ENCODE results near the gene MTHFD1L. TPM values are rescaled to one million over a fixed set of nuclear protein-coding genes. Genes with fewer than 3 reads are reported as not detected.
"Not testable (repeated sequence)": the region's sequence is repeated elsewhere in the genome, so short reads cannot be mapped to it uniquely, and the experiment has no call there.

Gene MTHFD1L
- total RNA-seq, 1 donor from 2014 or later, result 107 TPM

GRCh38 chr6:151084275-151084674, 218.8 kb downstream of the MTHFD1L start:
- H3K4me2 ChIP-seq (ENCODE audit: low read length), result no peak overlapping the region
- H4K20me1 ChIP-seq (ENCODE audit: insufficient read depth, low read length), result no peaks in the 10 kb centered on the region
- Mint-ChIP-seq H3K36me3 (ENCODE audit: low read depth, unreplicated experiment) (peaks cover 9% of the 10 kb centered on the region), H3K9me3 (ENCODE audit: unreplicated experiment) (peaks cover 2% of the 10 kb centered on the region), H3K27ac (ENCODE audit: unreplicated experiment) (no peak overlapping the region), H3K27me3 (ENCODE audit: low read depth, unreplicated experiment) (no peaks in the 10 kb centered on the region), H3K4me1 (ENCODE audit: low read depth, unreplicated experiment) (peaks cover 23% of the 10 kb centered on the region), H3K4me3 (ENCODE audit: unreplicated experiment) (no peak overlapping the region)
- H3K27me3 ChIP-seq (ENCODE audit: insufficient read depth, low read length), result no peaks in the 10 kb centered on the region
- TF ChIP-seq CTCF (IDR thresholded peaks at IDR 0.05; ENCODE audit: insufficient read depth, low read depth, low read length) (no peak), EZH2 (IDR thresholded peaks at IDR 0.05; ENCODE audit: insufficient read depth, low read length) (no peak)
- no peak for DNase-seq (ENCODE audit: low read depth)
- no peak for FAIRE-seq
- no peak overlapping the region for H3K27ac ChIP-seq (ENCODE audit: low read depth, low read length)
- H3K36me3 ChIP-seq (ENCODE audit: insufficient read depth, low read length), result no peaks in the 10 kb centered on the region
- H2AFZ ChIP-seq (ENCODE audit: low read depth, low read length), result no peak overlapping the region
- H3K4me3 ChIP-seq (ENCODE audit: insufficient read depth, low read depth, low read length), result no peak overlapping the region
- no peak overlapping the region for H3K9ac ChIP-seq (ENCODE audit: low read length)
- H3K9me3 ChIP-seq (ENCODE audit: insufficient read depth, low read depth, low read length), result no peaks in the 10 kb centered on the region
- H3K4me1 ChIP-seq (ENCODE audit: insufficient read depth, low read length), result peaks cover 15% of the 10 kb centered on the region
- no peaks in the 10 kb centered on the region for H3K79me2 ChIP-seq (ENCODE audit: insufficient read depth, low read length)

DNA sequence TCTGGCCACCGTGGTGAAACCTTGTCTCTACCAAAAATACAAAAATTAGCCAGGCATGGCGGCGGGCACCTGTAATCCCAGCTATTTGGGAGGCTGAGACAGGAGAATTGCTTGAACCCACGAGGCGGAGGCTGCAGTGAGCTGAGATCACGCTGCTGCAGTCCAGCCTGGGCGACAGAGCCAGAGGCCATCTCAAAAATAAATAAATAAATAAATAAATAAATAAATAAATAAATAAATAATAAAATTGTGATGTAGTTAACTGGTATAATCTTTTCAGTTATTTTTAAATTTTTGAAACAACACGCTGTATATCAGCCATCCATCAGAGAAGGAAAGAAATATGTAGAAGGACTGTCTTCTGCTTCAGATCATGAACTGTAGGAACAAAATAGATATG, 221.6 kb downstream of the MTHFD1L start:
- FAIRE-seq; H3K27ac Mint-ChIP-seq (ENCODE audit: unreplicated experiment): not testable (repeated sequence)

DNA sequence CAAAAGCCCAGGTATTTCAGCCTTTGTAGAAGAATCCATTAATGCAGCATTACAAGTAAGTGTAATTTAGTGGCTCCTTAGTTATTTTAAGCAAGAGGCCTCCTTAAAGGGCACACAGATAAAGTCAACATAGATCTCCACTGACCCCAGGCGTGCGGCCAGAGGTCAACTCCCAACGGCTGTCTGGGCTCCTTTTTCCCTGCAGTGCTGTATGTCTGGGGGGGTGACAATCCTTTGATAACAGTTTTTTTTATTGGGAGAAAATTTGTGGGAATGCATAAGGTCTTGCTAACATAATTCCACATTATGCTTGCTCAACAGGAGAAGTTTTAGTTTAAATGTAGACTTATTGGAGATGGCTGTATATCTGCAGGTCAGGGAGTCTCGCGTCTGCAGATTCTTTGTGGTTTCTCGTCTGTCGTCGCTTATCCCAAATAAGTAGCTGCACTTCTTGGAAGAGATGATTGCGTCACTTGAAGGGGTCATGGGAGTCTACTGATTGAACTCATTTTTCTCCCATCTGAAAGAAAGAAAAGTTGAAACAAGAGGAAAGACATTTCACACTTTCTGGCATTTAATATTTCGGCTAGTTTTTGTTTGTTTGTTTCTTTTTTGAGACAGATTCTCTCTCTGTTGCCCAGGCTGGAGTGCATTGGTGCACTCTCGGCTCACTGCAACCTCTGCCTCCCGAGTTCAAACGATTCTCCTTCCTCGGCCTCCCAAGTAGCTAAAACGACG, 222.5 kb downstream of the MTHFD1L start:
- no peak overlapping the region for H3K9ac ChIP-seq (ENCODE audit: low read length)
- no peaks in the 10 kb centered on the region for H3K27me3 ChIP-seq (ENCODE audit: insufficient read depth, low read length)
- FAIRE-seq (no peak), DNase-seq (ENCODE audit: low read depth) (peak; percentile 87)
- Mint-ChIP-seq H3K4me1 (ENCODE audit: low read depth, unreplicated experiment) (peaks cover 12% of the 10 kb centered on the region), H3K9me3 (ENCODE audit: unreplicated experiment) (peaks cover 2% of the 10 kb centered on the region), H3K27me3 (ENCODE audit: low read depth, unreplicated experiment) (no peaks in the 10 kb centered on the region), H3K4me3 (ENCODE audit: unreplicated experiment) (peak overlapping the region; percentile 16), H3K27ac (ENCODE audit: unreplicated experiment) (peak overlapping the region; percentile 83), H3K36me3 (ENCODE audit: low read depth, unreplicated experiment) (peaks cover 13% of the 10 kb centered on the region)
- no peak overlapping the region for H3K4me2 ChIP-seq (ENCODE audit: low read length)
- H2AFZ ChIP-seq (ENCODE audit: low read depth, low read length), result no peak overlapping the region
- H3K27ac ChIP-seq (ENCODE audit: low read depth, low read length), result no peak overlapping the region
- TF ChIP-seq EZH2 (IDR thresholded peaks at IDR 0.05; ENCODE audit: insufficient read depth, low read length), result no peak
- no peak for TF ChIP-seq CTCF (IDR thresholded peaks at IDR 0.05; ENCODE audit: insufficient read depth, low read depth, low read length)
- H3K9me3 ChIP-seq (ENCODE audit: insufficient read depth, low read depth, low read length), result no peaks in the 10 kb centered on the region
- H3K4me1 ChIP-seq (ENCODE audit: insufficient read depth, low read length), result peaks cover 7% of the 10 kb centered on the region
- no peaks in the 10 kb centered on the region for H3K79me2 ChIP-seq (ENCODE audit: insufficient read depth, low read length)
- no peaks in the 10 kb centered on the region for H4K20me1 ChIP-seq (ENCODE audit: insufficient read depth, low read length)
- H3K4me3 ChIP-seq (ENCODE audit: insufficient read depth, low read depth, low read length), result no peak overlapping the region
- H3K36me3 ChIP-seq (ENCODE audit: insufficient read depth, low read length), result no peaks in the 10 kb centered on the region

More for the DNA sequence above, 221.6 kb downstream of the MTHFD1L start:
- not testable (repeated sequence) for H3K27me3 ChIP-seq (ENCODE audit: insufficient read depth, low read length); H2AFZ ChIP-seq (ENCODE audit: low read depth, low read length); H3K79me2 ChIP-seq (ENCODE audit: insufficient read depth, low read length); H3K9ac ChIP-seq (ENCODE audit: low read length); H3K27ac ChIP-seq (ENCODE audit: low read depth, low read length); H3K4me3 ChIP-seq (ENCODE audit: insufficient read depth, low read depth, low read length); H3K4me3 Mint-ChIP-seq (ENCODE audit: unreplicated experiment); H3K36me3 Mint-ChIP-seq (ENCODE audit: low read depth, unreplicated experiment); H3K9me3 ChIP-seq (ENCODE audit: insufficient read depth, low read depth, low read length); H3K4me2 ChIP-seq (ENCODE audit: low read length); DNase-seq (ENCODE audit: low read depth); H3K27me3 Mint-ChIP-seq (ENCODE audit: low read depth, unreplicated experiment); H3K9me3 Mint-ChIP-seq (ENCODE audit: unreplicated experiment); H4K20me1 ChIP-seq (ENCODE audit: insufficient read depth, low read length); H3K36me3 ChIP-seq (ENCODE audit: insufficient read depth, low read length)
- H3K4me1 Mint-ChIP-seq (ENCODE audit: low read depth, unreplicated experiment), result peaks cover 18% of the 10 kb centered on the region
- H3K4me1 ChIP-seq (ENCODE audit: insufficient read depth, low read length), result peaks cover 10% of the 10 kb centered on the region

Measured in astrocyte (in vitro differentiated cells and primary cell).